ENCODE data around the gene PDE6A.
A peak's percentile ranks its signal among the peaks of the same experiment; 100 is the strongest.

The PDE6A gene

DNA sequence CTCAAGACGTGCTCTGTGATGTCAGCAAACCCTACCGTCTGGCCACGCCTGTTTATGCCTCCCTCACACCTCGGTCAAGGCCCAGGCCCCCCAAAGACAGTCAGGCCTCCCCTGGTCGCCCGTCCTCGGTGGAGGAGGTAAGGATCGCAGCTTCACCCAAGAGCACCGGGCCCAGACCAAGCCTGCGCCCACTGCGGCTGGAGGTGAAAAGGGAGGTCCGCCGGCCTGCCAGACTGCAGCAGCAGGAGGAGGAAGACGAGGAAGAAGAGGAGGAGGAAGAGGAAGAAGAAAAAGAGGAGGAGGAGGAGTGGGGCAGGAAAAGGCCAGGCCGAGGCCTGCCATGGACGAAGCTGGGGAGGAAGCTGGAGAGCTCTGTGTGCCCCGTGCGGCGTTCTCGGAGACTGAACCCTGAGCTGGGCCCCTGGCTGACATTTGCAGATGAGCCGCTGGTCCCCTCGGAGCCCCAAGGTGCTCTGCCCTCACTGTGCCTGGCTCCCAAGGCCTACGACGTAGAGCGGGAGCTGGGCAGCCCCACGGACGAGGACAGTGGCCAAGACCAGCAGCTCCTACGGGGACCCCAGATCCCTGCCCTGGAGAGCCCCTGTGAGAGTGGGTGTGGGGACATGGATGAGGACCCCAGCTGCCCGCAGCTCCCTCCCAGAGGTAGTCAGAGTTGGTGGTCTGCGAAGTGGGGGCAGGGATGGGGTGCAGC, 111.3 kb downstream of the PDE6A start:
- no peak for DNase-seq

DNA sequence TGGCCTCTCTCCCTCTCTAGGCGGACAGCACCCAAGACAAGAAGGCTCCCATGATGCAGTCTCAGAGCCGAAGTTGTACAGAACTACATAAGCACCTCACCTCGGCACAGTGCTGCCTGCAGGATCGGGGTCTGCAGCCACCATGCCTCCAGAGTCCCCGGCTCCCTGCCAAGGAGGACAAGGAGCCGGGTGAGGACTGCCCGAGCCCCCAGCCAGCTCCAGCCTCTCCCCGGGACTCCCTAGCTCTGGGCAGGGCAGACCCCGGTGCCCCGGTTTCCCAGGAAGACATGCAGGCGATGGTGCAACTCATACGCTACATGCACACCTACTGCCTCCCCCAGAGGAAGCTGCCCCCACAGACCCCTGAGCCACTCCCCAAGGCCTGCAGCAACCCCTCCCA, 112.0 kb downstream of the PDE6A start:
- DNase-seq: no peak

DNA sequence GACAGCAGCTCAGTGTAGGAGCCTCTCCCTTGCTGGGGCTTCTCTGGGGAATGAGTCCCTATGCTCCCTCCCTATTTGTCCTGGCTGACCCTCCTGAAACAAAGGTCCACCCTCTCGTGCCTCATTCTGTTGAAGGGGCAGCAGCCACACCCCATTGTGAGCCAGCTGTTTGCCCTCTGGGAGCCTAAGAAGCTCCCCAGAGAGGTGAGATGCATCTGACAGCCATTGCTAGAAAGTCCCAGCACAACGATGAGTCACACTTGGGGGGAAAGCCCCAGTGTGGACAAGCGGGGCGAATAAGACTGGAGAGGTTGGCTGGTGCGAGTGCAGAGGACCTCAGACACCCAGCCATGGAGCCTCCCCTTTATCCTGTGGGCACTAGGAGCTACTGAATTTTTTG, 113.1 kb downstream of the PDE6A start:
- DNase-seq: peak; percentile 45

DNA sequence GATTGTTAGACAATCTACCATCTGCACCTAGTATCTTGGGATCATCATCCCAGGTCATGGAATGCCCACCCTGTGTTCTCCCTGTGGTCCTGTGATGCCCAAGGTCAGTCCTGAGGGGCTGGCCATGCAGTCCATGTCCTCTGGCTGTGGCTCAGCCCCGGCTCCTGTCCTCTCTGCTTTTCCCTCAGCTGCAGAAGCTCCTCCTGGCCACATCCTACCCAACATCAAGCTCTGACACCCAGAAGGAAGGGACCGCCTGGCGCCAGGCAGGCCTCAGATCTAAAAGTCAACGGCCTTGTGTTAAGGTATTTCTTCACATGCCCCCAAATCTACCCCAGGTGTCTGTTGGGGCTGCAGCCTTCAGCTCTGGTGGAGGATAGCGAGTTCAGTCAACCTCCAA, 114.0 kb downstream of the PDE6A start:
- DNase-seq: no peak

DNA sequence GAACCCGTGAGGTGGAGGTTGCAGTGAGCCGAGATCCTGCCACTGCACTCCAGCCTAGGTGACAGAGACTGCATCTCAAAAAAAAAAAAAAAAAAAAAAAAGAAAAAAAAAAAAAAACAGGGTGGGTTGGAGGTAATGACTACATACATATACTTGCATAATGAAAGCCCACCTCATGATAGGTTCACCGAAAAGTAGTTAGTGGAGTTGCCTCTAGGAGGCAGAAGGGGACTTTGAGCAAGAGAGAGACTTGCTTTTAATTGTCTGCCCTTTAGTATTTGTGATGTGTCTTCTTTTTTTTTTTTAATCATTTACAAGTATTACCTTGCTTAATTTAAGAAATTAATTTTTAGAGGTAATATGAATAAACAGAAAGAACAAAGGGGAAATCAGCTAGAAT, 114.6 kb downstream of the PDE6A start:
- DNase-seq: no peak

DNA sequence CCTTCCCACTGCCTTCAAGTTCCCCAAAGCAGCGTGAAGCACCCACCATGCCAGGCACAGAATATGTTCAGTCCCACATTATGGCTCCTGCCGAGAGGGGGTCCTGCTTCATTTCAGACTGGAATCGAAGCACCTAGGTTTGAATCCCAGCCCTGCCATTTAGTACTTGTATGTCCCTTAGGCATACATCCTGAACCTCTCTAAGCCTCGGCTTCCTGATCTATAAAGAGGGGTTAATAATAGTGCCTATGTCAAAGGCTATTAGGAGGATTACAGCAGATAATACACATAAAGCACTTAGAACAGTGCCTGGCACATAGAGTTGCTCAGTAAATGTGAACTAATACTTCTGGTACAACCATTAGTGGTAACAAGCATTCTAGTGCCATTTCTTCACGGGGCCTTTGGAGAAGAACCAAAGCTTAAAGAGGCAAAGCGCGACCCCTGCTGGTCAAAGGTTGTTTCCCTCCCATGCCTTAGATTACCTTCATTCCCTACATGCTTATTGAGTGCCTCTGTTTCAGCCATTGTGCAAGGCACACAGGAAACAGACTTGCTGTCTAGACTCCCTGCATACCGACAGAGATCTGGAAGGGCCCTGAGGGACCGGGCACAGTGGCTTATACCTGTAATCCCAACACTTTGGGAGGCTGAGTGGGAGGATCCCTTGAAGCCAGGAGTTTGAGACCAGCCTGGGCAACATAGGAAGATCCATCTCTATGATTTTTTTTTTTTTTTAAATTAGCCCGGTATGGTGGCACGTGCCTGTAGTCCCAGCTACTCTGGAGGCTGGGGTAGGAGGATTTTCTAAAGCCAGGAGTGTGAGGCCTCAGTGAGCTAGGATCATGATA, 116.2 kb downstream of the PDE6A start:
- peak; percentile 82 for DNase-seq

DNA sequence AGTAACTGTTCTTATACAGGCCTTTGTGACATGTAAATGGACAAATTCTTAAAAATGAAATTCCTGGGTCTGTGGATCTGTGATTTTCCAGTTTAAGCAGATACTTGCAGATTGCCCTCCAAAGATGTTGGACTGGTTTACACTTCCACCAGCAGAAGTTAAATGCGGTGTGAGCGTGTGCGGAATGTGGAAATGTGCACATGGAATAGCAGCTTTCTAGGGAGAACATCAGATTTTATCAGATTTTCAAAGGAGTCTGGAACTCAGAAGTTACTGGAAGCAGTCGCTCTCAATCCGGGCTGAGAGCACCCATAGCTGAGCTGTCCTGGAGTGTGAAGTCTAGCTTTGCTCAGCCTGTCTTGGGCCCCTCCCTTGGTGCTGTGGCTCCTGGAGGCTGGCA, 117.0 kb downstream of the PDE6A start:
- DNase-seq: no peak

DNA sequence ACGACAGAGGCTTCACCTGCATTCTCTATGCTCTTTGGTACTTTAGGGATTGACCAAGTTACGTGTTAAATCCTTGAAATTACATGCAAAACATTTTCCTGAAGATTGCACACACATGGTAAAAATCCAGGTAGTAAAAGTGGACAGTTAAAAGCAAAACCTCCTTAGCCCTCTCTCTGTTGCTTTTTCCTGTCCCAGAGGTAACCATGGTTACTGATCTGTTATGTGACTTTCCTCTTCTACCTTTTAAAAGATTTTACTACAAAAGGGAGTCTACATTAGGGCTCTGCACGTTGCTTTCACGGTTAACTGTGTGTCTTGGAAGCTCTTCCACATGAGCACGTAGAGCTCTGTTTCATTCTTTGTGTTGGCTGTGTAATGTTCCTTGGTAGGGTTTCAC, 117.5 kb downstream of the PDE6A start:
- DNase-seq: no peak

DNA sequence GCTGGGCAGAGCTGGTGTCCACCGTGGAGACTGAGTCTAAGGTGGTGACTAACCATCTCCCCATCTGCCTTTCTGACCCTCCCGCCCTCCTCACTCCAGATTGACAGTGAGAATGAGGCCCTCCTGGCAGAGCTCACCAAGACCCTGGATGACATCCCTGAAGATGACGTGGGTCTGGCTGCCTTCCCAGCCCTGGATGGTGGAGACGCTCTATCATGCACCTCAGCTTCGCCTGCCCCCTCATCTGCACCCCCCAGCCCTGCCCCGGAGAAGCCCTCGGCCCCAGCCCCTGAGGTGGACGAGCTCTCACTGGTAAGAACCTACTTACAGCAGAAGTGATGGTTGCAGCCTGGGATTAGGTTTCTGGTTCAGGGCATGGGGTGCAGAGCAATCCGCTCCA, 118.0 kb downstream of the PDE6A start:
- DNase-seq: no peak

DNA sequence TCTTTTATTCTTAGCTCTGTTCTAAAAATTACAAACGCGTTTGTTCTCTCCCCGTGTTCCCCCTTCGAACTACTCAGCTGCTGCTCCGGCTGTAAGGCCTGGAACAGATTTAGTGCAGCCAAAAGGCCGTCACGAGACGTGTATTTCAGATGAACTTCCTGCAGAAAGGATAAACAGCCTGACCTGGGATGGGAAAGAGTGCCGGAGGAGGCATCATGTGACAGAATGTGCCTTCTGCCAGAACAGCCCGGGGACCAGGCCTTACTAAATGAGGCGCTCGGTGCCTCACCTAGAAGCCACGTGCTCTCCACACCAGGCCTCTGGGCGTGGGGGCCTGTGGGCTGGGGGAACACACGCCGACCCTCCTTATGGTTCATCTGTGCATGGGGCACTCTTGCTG, 119.7 kb downstream of the PDE6A start:
- DNase-seq: no peak

DNA sequence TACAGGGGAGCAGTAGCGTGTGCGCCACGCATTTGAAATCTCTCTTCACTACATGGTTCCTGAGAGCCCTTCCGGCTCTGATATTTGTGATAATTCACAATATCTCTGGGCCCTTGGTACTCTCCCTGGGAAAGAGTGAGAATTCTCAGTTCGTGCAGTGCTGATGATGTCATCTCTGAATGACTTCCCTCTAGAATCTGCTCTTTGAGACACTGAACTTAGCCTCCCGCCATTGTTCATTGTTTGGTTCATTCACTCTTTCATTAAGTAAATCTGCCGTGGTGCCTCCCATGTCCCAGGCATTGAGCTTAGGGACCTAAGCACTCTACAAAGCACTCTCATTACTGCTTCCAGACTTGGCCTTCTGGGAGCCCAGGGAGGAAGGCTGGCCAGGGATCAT, 120.5 kb downstream of the PDE6A start:
- no peak for DNase-seq

DNA sequence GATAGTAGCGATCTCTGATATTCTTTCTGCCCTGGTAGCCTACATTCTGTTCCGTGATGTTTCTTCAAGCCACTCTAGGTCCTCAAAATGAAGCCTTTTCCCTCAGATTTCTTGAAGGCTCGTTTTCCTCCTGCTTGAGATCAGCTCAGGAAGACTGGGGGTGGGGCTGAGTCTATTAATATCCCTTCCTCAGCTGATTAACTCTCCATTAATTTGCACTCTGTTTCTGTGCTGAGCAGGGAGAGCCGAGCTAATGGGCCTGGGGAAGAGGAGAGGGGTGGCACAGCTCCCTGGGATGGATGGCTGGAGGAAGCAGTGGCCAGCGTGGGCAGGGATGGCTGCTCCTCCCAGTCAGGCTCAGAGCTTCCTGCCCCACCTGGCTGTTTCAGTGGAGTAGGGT, 121.2 kb downstream of the PDE6A start:
- DNase-seq: no peak

DNA sequence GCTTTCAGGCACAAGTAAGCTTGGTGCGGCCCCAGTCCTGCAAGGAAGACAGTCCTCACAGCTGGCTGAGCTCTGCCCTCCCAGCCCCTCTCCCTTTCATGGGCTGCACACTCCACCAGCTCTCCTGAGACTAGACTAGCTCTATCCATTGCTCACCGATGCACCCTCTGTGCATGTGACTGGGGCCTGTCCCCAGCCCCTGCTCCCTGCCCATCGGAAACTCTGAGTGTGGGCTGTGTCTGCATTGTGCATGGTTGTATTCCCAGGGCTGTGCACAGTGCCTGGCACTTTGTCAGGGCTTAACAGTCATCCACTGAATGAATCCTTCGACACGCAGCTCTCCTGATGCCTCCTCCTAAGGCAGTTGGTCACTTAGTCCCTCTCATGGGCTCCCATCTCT, 122.3 kb downstream of the PDE6A start:
- no peak for DNase-seq

DNA sequence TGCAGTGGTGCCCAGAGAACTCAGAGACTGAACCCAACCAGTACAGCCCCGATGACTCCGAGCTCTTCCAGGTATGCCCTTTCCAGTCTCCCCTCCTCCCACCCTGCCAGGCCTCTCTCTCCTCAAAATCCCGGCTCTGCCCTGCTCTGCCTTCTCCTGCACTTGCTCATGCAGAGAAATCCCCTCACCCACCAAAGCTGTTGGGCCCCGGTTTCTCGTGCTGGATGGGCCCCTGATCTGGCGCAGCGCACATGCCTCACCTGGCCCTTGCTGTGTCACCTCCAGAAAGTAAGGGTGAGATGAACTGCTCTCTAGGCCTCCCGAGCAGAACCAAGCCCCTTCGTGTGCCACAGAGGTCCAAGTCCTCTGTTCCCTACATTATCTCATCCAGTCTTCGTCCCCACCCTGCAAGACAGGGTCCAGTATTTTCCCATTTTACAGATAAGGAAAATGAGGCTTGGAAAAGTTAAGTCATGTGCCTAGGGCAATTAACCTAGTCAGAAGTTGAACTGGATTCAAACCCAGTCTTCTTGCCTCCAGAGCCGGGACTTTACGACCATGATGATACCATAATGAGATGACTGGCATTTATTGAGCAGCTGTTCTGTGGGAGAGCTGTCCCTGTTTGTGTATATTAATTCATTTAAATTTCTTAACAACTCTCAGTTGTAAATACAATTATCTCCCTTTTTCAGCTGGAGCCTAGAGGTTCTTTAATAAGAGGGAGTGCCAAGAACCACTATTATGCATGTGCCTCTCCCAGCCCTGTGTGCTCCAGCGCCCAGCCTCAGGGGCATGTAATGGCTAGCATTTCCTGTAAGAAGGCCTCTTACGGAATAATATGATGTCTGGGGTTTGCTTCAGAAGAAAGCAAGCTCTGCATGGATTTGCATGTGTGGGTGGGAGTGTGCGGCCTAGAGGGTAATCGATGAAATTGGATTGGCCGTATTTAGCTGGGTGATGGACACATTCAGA, 123.8 kb downstream of the PDE6A start:
- DNase-seq: no peak

DNA sequence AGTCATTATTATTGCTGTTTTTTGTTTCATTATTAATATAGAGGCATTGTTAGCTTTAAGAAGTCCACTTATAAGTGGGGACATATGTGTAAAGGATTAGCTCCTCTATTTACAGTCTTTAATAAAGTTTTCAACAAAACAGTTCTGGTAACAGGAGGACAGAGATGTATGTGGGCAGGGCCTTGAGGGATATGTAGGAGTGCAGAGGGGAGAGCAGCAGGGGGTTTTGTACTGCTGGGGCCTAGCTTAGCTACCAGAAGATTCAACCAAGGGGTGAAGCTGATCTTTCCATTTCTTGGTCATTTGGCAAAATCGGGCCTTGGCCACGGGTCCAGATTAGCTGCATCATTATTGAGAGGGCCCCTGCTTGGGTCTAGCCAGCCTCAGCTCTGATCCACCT, 124.6 kb downstream of the PDE6A start:
- no peak for DNase-seq

DNA sequence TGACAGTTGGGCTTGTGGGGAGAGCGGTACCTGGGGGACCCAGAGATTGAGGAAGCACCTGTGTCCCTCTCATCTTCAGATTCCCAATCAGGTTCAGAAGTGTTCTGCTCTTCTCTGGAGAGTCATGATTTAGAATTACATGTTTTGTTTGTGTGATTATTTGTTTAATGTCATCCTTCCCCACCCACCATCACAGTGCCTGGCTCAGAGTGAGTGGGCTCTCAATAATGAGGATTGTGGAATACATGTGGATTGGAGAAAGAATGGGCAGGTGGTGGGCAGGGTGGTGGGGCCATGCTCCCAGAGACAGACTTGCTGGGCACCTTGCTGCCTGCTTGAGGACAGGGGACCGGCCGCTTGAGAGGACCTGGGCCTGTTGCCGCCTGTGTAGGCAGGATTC, 126.5 kb downstream of the PDE6A start:
- no peak for DNase-seq

DNA sequence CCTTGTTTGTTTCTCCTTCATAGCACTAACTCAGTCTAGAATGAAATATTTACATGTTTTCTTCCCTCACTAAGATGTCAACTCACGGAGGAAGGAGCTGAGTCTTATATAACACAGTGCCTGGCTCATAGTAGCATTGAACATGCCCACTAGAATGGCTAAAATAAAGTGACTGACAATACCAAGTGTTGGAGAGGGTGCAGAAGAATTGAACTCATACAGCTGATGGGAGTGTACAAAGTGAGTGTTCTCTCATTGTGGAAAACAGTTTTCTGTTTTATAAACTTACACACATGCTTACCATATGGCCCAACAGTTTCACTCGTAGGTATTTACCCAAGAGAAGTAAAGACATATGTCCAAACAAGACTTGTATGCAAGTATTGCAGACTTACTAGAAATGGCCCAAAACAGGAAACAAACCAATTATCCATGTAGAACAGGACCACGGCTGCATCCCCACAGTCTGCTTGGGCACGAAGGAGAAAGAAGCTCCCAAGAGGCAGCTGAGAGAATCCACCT, 127.0 kb downstream of the PDE6A start:
- DNase-seq: no peak

DNA sequence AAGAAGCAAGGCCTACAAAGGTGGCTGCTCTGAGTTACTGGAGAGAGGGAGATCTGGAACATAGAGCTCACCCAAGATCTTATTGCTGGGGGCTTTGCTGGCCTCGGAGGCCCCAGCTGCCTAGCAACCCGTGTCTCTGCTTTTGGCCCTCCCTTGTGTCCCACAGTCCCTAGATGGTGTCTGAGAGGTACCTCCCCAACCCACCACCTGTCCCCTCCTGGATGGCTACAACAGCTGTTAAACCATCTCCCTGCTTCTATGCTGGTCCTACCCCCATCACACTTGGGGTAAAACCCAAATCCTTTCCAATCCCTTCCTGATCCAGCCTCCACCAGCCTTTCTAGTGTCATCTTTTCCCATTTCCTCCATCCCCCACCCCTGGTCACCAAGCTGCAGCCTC, 127.9 kb downstream of the PDE6A start:
- DNase-seq: no peak

DNA sequence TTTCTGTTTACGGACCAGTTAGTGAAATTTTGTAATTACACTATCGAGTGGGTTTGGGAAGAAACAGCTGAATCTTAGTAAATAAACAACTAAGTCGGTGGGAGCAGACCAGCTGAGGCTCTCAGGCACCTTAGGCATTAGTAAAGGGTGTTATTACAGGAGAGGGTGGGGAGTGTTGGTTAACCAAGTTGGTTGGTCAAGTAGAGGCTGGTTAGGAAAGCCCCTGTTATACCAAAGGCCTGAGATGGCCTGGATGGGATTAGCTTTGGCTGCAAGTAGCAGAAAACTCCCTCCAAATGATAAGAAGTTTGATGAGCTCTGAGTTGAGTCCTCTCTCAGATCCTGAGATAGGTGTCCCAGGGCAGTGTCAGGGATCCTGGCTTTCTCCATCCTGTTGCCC, 133.1 kb downstream of the PDE6A start:
- DNase-seq: no peak

DNA sequence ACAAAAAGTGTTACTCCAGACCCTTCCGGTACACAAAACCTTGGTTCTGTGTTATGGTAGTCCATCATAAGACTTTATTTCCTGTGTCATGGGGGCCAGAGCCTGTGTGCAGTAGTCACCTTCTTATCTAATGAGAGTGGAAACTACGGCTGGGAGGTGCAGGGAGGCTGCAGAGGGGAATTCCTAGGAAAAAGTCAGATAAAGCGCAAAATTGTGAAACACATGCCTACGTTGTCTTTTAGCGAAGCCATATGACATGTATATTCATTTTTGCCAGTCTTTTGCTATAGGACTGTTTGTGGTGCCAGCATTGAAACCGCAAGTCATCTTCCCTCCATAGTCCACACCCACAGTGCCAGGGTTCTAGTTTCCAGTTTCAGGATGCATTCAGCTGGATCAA, 133.7 kb downstream of the PDE6A start:
- DNase-seq: no peak

DNA sequence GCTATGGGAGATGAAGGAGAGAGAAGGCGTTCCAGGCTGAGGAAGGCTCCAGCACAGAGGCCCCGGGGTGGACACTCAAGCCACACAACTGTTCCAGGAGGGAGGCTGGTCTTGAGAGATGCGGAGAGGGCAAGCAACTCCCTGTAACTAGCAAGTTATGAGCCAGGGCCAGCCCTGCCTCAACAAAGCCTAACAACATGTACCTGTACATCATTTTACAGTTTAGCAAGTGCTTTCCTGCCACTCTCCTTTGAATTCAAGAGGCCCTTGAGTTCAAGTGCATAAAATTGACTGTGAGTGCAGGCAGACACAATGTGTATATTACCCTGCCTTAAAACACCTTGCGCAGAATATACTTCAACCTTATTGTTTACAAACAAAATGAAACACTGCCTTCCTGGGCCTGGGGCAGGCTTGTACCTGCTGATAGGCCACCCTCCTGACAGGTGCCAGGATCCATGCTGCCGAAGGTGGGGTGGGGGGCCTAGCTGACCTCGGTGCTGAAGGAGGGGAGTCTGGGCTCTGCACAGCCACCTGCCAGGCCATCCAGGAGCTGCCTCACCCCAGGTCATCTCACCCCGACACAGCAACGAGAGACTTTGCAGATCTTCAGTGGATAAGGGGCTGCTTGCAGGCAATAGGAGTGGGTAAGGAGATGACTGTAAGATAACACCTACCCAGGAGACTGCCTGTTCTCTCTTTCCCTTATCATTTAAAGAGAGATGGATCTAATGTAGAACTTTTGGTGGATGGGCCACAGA, 134.5 kb downstream of the PDE6A start:
- DNase-seq: no peak

DNA sequence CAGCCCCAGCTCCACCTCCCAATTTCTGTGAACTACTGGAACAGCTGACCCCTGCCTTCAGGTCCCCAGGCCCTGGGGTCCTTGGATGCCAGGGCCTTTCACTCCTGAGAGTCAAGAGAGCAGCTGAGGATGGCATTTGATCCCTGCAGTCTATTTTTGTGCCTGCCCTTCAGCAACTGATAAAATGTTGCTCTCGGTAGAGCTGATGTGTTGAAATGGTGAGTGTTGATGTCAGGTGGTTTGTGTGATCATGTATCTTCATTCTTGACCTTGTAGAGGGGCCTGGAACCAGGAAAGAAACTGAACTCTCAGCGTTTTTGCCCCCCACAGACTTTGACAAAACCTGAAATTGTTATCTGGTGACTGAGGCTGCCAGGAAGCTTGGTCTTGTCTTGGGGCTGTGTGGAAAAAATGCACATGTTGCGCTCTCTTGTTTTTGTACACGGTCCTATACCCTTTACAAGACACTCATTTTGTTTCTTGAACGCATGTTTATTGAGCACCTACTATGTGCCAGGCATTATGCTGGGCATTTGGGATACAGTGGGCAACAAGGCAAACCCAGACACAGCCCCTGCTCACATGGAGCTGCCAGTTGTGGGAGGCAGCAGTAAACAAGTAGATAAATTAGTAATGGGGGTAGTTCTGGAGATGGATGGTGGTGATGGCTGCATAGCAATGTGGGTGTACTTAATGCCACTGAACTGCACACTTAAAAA, 136.2 kb downstream of the PDE6A start:
- no peak for DNase-seq

Measured in activated naive CD4-positive, alpha-beta T cell treated with Interleukin-2 at 50 U/mL for 16 hours (primary cell).